GM21529 (cell line): Measurements from ENCODE around the gene HSPA9.

Experiments
- ATAC-seq: cut with Tn5 transposase; IDR thresholded peaks from one replicate; pipeline ENCODE4 v1.9.1; 2021; ENCODE audit not compliant: unreplicated experiment

The HSPA9 gene

DNA sequence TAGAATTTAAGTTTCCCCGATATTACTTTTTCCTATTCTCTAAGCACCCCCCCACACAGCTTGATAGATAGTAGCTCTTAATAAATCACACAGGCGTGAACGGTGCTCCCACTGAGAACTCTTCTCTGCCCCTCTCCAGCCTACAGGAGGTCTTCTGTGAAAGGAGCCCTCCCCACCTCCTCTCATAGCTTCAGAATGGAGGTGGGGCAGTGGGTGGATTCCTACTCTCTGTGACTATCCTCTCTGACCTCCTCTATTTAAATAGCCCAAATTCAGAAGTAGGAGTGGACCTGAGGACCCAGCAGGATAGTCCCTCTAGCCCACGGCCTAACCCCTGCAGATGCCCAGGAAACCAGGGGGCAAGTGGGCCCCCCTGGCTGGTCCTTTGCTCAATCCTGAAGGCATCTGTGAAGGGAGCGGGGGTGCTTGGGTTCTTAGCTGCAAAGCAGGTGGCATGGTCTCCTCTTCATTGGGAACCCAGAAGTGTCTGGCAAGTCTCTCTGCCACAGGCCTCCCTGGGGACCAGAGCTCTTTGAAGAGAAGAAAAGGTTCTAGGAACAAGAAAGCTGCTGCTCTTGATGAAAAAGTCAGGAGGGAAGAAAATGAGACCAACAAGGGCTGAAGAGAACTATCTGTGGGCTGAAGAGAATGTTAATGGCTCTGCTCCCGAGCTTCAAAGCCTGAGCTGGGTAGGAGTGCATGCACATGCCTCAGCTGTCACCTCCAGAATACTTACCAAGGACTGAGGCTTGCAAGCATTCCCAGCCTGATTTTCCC, 21.1 kb upstream of the HSPA9 start:
- ATAC-seq, result no peak

DNA sequence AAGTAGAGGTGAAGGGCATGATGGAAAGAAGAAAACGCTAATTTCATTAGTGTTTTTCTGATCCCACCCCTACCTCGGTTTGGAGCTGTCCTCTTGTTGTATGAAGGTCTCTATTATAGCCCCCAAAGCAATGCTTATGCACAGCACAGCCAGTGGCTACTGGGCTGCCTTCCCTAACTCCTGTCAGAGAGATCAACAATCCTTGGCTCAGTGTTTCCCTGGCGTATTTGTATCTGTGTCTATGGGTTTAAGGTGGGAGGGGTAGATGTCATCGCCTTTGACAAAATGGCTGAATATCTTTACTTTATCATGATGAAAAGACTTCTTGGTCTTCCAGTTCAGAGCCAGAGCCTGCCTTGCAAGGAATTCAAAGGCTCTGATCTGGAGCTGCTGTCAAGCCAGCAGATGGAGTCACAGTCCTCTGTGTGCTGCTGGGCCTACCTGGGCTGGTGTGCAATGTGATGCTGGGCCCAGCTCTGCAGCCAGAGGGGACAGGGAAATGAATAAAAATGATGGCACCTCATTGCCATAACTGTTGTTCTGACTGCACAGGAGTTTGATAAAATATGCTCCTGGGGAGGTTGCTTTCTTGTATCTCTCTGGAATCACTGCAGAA, 20.1 kb upstream of the HSPA9 start:
- ATAC-seq, result no peak

DNA sequence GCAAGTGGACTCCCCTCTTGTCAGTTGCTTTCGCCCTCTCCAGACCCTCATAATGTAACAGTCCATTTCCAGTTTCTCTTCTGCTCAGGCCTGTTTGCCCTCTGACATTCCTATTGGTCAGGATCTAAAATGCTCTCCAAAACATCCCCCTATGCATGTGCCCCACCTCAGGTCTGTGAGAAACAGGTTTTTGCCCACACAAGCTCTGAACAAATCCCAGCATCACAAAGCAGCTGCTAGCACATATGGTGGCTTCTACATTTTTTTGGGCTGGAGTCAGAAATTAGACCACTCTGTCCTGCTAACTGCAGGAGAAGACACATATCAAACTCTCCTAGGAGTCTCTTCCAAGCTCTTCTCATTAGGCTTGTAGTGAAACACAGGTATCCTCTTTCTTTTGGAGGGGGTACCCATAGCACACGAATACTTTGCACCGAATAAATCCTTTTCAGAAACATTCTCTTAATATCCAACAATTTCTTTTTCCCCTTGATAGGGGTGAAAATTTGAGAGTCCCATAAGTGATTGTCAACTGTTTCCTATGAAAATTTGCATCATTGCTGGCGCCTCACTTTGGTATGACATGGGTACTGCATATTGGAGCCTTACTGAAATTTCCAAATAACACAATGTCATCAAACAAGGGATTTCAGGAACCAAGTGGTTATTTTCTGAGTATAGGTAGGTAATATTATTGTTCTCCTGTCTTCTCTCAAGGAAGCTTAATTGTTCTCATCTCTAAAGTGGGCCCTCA, 19.3 kb upstream of the HSPA9 start:
- no peak for ATAC-seq

DNA sequence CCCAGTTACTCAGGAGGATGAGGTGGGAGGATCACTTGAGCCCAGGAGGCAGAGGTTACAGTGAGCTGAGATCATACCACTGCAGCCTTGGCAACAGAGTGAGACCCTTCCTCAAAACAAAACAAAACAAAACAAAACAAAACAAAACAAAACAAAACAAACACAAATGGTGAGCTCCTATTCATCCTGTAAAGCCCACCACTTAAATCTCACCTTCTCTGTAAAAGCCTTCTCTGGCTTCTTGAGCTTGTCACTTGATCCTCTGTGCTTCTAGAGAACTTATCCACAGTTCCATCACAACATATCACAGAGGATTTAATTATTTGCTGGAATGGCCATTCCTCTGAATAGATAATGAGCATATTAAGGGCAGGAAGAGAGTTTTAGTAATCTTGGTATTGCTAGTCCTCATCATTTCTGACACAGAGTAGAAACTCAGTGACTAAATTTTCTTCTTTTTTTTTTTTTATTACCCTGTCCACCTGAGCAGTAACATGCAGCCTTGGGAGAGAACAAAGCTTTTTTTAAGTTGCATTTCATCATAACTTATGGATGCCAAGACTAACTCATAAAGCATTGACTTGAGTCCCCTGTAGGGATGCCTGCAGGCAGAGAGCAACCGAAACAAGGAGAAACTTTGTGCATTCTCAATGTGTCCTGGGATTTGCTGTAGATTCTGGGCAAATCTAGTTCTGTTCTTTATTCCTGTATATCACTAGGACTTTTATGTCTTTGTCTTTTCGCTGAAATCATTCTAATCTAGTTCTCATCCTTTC, 13.0 kb upstream of the HSPA9 start:
- no peak for ATAC-seq

DNA sequence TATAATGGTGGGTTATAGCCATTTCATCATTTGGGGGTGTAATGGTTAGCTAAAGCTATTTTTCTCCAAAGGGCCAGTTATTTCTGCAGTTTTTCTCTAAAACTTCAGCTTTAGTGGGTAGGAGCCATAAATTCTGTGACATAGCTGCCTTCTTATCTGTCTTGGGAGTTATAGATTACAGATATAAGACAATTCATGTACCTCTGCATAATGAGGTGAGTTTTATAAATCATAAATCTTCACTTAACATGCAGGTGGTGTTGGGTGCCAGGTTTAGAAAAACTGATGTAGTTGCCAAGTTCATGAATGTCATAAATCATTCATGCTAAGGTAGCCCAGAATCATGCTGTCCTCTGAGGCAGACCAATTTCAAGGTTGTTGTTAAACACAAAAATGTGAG, 10.0 kb upstream of the HSPA9 start:
- no peak for ATAC-seq

DNA sequence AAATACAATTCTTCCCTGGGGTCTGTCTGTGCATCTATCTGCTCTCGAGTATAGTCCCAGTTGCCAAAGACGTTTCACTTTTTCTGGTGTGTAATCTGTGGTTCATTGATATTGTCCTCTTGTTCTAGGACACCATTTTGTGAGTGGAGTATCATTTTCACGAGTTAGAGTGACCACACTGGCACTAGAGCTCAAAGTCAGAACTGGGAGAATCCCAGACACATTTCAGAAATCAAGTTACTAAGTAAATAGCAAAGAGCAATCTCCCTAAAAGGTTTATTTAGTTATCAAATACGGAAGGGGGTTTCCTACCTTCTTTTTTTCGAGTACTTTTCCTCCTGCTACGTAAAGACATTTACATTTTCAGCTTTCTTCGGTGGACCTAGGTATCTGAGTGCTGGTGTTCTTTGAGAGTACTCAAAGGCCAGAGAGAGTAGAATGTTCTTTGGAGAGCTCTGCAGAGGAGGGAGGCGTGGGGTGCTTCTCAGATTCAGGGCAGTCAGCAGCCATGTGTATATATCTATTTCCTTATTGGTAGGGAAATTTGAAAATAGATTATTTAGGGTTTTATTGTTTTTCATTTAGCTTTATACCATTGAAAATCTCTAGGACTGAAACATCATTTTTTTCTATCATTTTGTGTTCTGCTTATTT, 8.9 kb upstream of the HSPA9 start:
- ATAC-seq, result no peak

DNA sequence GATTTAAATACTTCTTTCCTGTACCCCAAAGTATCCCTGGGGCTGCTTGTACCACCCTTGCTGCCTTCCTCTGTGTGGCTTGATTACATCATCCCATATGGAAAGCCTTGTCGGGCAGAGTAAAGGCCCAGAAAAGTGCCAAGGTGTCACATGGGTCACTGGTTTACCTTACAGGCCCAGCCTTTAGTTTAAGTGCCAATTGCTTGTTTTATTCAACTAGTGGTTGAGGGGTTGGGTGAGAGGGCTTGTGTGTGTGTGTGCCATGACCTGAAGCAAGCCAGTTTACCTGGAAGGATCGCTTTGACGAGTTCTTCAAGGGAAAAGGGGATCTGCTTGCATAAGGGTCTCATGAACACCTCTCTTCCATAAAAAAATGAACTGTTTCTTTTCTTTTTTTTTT, 7.8 kb upstream of the HSPA9 start:
- no peak for ATAC-seq

DNA sequence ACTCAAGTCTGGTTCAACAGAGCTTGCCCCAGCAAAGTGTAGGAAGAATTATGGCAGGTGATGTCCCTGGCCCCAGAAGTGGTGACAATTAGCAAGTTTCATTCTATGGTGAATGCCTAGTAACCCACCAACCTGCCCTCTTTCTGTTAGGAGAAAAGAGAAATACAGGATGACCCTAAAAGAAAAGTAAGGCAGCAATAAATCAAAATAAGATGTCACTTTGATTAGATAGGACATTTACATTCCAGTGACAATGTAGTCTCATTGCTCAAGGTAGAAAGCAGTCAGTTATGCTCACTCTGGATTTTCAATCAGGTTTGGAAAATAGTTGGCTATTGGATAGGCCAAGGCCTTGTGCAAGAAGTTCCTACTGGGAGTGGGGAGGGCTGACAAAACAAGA, 5.6 kb upstream of the HSPA9 start:
- no peak for ATAC-seq

DNA sequence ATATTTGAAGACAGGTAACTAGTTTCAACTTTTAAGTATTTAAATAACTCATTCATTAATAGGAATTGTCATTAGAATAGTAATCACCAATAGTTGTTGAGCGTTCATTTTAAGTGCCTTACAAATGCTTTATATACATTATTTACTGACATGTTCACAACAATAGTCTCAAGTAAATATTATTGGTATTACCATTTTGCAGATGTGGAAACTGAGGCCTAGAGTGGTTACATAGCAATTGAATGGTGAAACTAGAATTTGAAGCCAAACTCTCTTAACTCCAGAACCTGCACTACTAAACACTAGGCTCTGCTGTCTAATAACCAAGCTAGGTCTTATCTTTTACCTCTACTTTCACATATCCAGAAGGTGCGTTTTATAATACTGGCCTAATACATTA, 4.8 kb upstream of the HSPA9 start:
- no peak for ATAC-seq

DNA sequence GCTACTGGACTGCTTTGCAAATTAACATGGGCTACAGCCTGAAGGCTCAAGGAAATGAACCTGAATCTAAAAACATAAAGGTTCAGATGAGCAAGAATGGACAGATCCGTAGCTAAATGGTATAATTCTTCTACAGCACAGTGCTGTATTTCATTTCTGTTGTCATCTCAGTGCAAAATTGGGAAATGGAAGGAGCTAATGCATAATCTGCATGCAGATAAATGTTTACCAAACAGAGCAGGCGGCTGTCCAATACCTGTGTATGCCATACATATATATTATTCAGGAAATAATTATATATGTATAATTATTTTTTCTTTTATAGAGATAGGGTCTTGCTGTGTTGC, 4.3 kb upstream of the HSPA9 start:
- ATAC-seq, result no peak

DNA sequence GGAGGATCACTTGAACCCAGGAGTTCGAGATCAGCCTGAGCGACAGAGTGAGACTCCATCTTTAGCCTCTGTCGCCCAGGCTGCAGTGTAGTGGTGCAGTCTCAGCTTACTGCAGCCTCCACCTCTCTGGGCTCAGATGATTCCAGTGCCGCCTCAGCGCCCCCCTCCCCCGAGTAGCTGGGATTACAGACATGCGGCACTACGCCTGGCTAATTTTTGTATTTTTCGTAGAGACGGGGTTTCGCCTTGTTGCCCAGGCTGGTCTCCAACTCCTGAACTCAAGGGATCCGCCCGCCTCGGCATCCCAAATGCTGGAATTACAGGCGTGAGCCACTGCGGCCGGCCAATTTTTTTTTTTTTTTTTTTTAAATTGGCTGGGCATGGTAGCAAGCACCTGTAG, 2.3 kb upstream of the HSPA9 start:
- no peak for ATAC-seq

DNA sequence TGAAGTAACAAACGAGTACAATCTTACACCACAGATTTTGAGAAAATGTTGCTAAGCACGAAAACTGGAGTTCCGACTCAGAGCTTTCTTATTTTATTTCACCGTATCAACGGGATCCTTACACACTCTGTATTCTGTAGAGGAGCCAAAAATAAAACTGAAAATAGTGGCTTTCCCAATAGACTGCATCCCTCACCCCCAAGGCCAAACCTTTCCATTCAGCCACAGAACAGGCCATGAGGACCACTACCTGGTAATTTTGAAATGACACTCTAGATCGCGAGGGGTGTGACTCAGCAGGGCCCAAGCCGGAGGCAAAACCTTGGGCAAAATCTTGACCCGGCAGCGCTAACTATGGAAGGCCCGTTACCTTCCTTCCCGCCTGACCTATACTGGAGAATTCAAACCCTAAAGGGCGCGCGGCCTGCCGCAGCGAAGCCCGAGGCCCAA, 432 bp downstream of the HSPA9 start:
- no peak for ATAC-seq

DNA sequence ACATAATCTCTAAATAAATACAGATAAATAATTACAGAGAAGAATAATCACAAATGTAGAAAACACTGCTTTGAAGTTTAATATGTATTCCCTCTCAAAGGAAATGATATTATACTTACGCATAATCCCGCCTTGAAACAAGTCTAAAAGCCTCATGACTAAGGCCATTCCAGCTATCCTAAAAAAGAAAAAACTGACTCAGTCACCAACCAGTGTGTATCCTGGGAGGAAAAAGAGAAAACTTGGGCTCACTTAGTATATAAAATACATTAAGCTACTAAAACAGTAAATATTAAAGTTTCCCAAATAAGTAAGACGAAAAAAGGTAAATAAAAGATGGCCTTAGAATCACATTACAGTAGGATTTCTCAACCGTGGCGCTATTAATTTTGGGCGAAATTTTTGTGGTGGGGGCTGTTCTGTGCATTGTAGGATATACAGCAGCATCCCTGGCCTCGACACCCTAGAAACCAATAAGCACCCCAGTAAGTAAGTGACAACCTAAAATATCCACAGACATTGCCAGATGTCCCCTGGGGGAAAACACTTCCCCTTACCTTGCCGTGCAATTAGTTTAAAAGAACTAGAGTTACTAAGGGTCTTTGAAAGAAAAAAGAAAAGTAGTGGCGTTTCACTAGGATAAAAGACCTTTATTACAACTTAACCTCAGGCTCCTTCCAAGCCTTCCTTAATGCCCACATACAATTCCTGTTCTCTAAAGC, 1.1 kb downstream of the HSPA9 start:
- ATAC-seq, result no peak

DNA sequence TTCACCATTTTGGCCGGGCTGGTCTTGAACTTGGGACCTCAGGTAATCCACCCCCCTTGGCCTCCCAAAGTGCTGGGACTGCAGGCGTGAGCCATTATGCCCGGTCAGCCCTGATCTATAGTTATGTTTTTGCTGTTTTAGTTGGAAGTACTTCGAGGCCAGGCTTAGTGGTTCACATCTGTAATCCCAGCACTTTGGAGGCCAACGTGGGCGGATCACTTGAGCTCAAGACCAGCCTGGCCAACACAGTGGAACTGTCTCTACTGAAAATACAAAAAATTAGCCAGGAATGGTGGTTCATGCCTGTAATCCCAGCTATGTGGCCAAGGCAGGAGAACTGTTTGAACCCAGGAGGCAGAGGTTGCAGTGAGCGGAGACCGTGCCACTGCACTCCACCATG, 2.0 kb downstream of the HSPA9 start:
- ATAC-seq, result no peak

DNA sequence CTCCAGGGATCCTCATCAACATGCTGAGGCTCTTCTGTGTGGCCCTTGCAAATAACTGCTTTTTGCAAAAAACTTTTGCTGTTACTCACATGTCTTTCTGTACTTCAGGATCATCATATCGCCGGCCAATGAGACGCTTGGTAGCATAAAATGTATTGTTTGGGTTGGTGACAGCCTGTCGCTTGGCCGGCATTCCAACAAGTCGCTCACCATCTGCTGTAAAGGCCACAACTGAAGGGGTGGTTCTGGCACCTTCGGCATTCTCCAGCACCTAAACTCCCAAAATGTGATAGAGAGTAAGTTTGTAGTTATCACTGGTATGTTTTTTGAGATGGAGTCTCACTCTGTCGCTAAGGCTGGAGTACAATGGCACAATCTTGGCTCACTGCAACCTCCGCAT, 4.3 kb downstream of the HSPA9 start:
- no peak for ATAC-seq

DNA sequence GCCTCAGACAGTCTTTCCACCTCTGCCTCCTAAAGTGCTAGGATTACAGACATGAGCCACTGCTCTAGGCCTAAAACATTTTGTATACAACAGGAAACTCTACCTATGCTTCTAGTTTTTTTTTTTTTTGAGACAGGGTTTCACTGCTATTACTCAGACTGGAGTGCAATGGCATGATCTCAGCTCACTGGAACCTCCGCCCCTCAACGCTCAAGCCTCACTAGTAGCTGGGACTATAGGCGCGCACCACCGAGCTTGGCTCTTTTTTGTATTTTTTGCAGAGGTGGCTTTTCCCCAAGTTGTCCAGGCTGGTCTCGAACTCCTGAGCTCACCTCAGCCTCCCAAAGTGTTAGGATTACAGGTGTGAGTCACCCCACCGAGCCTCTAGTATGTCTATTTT, 5.4 kb downstream of the HSPA9 start:
- ATAC-seq, result no peak

DNA sequence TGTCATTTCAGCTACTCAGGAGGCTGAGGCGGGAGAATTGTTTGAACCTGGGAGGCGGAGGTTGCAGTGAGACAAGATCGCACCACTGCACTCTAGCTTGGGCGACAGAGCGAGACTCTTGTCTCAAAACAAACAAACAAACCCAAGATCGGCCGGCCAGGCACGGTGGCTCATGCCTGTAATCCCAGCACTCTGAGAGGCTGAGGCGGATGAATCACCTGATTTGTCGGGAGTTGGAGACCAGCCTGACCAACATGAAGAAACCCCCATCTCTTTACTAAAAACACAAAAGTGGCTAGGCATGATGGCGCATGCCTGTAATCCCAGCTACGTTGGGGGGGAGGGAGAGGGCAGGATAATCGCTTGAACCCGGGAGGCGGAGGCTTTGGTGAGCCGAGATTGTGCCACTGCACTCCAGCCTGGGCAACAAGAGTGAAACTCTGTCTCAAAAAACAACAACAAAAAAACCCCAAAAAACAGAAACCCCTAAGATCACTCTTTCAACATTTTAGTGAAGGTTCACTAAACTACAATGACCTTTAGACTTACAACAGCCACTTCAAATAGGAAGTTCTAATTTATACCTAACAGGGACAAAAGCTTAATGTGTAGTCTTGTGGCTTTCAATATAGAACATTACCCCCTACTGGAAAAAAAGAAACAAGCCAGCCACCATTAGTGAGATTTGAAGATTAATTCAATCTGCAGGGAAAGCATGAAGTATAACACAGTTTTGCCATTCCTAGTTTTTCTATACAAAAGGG, 7.0 kb downstream of the HSPA9 start:
- ATAC-seq, result no peak

DNA sequence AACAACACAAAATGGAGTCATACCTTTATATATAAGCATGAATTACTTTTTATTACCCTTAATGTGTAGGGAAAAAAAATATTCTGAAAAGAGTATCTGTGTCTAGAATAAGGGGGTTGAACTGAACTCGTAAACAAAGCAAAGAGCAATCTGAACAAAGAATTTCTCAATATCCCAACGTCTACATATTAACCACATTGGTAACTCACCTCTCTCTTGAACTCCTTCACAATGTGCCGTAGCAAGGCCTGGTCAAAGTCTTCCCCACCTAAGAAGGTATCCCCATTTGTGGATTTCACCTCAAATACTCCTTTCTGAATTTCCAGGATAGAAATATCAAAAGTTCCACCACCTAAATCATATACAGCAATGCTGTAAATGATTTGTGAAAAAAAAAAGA, 8.4 kb downstream of the HSPA9 start:
- ATAC-seq, result no peak

DNA sequence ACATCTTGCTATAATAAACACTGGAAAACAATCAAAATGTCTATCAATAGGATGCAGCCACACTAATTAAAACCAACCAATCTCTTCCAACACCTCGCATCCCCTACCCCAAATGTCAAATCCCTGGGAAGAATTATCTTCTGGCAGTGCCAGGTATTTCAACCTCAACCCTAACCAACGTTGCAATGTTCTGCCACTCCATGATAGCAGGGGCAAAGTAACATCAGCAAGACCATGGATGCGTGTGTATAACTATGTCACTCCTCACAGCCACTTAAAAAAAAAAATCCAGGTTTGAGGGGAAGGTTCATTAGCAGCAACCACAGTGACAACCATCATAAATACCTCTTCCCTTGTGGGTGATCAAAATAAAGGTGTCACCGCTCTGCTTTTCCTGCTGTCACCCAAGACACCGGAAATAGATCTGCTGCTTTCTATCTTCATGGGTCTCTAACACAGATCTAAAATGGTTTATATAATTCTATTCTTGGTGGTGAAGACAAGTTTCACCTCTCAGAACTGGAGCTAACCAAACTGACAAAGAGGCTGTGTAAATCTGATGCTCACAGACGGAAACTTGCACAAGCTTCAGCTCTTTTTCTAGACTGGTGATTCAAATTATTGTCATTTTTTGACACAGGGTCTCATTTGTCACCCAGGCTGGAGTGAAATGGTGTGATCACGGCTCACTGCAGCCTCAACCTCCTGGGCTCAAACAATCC, 9.9 kb downstream of the HSPA9 start:
- no peak for ATAC-seq
